C4-2B (cell line): ENCODE data around the gene LYPD6.

Experiments
- H3K27ac ChIP-seq: fragments of 450-650 bp; 2 replicates; pipeline ENCODE4 v1.5.1; 2017
- ZFX ChIP-seq: fragments of 450-650 bp; IDR thresholded peaks from 2 replicates; pipeline ENCODE4 v1.6.1; 2017
- TF ChIP-seq, protein P1 (sequence below): fragments of 450-650 bp; conservative IDR thresholded peaks from 2 replicates; pipeline ENCODE4 v1.5.1; 2017; ENCODE audit warnings: mild to moderate bottlenecking

The LYPD6 gene

DNA sequence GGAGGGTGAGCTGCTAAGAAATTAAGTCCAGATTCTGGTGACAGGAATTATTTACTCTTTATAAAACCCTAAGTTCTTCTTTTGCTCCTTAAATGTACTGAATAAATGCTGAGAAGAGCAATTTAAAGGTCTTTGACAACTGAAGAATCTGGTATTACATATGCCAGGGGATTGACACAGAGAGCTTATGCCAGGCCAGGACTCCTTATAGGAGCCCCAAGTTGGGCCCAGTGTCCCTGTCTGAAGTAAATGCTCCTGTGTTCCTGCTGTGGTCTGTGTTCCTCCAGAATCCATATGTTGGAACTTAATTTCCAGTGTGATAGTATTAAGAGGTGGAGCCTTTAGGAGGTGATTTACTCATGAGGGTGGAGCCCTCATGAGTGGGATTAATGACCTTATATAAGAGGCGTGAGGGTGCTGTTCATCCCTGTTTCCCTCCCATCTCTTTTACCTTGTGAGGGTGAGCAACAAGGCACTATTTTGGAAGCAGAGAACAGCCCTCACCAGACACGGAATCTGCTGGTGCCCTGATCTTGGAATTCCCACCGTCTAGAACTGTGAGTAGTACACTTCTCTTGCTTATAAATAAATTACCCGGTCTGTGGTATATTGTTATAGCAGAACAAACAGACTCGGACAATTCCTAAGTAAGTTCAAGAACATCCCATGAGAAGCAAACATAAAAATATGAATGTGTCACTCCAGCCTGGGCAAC is 39.8 kb downstream of the LYPD6 start:
- no peak overlapping the region for H3K27ac ChIP-seq
- TF ChIP-seq ZFX: no peak

DNA sequence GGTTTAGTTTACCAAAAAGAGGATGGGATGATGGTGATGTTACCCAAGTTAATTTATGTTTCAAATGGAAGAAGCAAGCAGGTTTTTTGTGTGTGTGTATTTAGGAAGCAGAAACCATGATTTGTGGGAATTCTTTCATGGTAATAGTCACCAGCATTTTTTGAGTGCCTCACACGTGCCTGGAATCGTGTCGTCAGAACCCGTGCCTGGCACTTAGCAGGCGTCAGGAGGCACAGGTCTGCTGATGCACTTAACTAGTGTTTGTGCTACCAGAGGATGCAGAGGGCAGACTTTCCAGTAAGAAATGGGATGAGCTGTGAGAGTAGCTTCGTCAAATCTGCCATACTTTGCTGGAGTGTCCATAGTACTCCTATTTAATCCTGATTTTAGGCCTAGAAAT is 41.1 kb downstream of the LYPD6 start:
- TF ChIP-seq ZFX: no peak
- TF ChIP-seq, protein P1, sequence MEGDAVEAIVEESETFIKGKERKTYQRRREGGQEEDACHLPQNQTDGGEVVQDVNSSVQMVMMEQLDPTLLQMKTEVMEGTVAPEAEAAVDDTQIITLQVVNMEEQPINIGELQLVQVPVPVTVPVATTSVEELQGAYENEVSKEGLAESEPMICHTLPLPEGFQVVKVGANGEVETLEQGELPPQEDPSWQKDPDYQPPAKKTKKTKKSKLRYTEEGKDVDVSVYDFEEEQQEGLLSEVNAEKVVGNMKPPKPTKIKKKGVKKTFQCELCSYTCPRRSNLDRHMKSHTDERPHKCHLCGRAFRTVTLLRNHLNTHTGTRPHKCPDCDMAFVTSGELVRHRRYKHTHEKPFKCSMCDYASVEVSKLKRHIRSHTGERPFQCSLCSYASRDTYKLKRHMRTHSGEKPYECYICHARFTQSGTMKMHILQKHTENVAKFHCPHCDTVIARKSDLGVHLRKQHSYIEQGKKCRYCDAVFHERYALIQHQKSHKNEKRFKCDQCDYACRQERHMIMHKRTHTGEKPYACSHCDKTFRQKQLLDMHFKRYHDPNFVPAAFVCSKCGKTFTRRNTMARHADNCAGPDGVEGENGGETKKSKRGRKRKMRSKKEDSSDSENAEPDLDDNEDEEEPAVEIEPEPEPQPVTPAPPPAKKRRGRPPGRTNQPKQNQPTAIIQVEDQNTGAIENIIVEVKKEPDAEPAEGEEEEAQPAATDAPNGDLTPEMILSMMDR: no peak
- H3K27ac ChIP-seq: no peak overlapping the region

DNA sequence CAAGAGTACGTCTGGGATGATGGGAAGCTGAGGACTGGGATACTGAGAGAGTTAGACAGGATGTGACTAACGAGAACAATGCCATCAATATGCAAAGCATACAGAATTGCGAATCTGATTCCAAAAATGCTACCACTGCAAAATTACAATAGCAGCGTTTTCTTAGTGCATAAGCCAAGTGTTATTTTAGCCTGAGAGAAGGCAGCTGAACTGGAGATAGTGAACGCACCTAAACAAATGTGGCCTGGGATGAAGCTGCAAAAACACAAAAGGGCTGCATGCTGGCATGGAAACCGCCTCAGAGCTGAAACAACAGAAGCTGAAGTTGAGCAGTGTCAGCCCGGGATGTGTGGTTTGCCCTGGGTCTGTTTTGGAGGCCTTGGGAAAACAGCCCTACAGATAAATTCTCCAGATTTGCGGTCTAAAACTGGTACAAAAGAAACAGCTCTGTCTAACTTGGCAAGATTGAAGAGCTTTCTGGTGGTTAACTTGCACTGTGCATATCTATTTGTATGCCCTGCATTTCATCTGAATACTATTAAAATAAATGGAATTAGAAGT is 45.5 kb downstream of the LYPD6 start:
- TF ChIP-seq, protein P1: no peak
- TF ChIP-seq ZFX: no peak
- no peak overlapping the region for H3K27ac ChIP-seq

DNA sequence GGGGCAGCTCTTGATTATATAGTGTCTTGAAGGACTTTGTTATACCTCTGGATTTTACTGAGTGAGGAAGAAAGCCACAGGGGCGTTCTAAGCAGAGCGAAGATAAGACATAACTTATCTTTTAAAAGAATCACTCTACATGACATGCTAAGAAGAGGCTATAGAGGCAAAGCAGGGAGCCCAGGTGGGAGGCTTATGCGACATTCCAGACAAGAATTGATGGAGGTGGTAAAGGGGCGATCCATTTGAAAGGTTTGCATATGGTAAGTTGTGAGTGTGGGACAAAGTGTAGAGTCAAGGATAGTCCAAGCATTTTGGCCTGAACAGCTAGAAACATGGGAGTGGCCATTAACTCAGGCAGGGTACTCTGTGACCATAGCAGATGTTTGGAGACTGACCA is 49.8 kb downstream of the LYPD6 start:
- TF ChIP-seq, protein P1: no peak
- TF ChIP-seq ZFX: no peak

GRCh38 chr2:149383340-149383739 is 53.0 kb downstream of the LYPD6 start:
- H3K27ac ChIP-seq: no peak overlapping the region
- no peak for TF ChIP-seq ZFX
- TF ChIP-seq, protein P1: no peak

More for the DNA sequence above, 49.8 kb downstream of the LYPD6 start:
- H3K27ac ChIP-seq: no peak overlapping the region

DNA sequence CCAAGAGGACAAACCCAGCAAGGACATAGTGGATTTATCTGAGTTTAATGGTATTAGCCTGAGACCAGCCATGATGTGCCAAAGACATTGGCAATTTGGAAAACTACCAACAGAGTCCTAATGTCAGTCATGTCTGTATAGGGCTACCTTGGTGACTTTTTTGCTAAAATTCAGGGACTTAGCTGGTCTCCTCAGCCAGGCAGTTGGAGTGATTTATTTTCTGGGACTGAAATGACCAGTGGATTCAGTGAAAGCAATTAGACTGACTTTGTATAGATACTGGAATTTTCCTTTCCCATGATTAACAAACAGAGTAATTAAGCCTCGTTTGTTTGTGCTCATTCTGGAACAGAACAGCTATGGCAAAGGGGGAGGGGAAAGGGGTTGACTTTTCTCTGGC is 55.0 kb downstream of the LYPD6 start:
- no peak for TF ChIP-seq ZFX
- TF ChIP-seq, protein P1: no peak
- no peak overlapping the region for H3K27ac ChIP-seq

DNA sequence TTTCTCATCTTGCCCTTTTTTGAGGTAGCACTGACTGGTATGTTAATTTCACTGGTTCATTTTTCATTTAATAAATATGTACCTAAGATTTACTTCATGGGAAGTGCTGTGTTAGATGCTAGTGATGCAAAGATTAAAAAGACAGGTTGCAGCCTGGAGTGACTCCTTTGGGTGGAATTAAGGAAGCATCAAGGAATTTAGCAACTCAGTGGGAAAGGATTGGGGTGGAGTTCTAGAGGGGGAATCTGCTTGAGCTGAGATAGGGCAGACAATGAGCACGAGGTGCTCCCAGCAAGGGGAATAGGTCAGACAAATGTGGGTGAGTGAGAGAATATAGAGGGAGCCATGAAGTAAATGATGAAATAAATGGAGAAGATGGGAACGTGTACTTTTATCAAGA is 57.0 kb downstream of the LYPD6 start:
- no peak for TF ChIP-seq ZFX
- TF ChIP-seq, protein P1: no peak
- H3K27ac ChIP-seq: no peak overlapping the region
